Stimulated activated CD4-positive, alpha-beta T cell treated with anti-CD3 and anti-CD28 coated beads, Interleukin-2, amount 100 ng/mL, for 48 hours (primary cell): ENCODE results near the gene PSMA1.

Experiments
- DNase-seq, 2 donors: peaks; one replicate each; pipeline ENCODE4 v3.0.0-alpha.2; 2020

PSMA1 gene

DNA sequence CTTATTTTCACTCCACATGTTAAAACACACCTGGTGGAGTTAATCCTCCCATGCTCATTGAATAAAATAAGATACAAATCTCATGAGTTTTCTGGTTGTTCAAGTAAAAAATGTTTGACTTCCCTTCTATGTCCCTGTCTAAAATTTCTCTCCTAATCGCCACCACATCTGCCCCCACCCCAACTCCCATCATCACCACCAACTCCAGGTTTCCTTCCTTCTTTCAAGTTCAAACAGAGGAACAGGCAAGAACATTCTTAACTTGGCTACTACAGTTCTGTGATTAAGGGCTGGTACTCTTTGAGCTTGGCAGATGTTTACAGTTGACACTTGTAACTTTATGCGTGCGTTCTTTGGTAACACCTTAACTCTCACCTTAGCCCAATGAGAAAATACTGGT lies 9.1 kb upstream of the PSMA1 start:
- no peak for DNase-seq

DNA sequence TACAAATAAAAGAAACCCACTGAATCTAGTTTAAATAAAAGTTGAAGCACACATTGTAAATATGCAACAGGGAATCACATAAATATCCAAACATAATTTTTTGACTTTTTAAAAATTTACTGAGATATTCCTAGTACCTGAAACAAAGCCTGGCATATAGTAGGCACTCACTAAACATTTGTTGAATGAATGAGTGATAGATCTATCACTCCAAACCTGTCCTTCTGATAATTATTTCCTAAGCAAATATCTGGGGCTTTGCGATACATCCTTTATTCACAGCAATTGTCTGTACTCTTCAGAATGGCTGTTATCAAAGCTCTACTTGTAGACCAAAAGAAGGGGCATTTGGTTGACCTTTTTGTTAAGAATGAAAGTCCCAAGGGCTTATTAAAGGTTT lies 2.6 kb upstream of the PSMA1 start:
- no peak for DNase-seq

DNA sequence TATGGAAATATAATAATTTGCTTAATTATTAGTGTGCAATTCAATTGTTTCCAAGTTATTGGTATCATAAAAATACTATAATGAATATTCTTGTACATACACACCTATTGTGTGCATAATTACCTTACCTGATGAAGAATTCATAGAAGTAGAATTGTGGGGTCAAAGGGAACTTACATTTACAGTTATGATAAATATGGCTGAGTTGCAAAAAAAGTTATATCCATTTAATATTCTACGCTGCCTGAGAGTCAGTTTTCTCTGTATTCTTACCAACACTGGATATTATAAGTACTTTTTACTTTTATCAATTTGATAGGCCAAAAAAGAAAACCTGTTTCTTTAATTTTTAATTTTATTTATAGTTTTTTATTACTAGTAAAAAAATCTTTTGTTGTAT lies 2.1 kb upstream of the PSMA1 start:
- DNase-seq, result no peak

DNA sequence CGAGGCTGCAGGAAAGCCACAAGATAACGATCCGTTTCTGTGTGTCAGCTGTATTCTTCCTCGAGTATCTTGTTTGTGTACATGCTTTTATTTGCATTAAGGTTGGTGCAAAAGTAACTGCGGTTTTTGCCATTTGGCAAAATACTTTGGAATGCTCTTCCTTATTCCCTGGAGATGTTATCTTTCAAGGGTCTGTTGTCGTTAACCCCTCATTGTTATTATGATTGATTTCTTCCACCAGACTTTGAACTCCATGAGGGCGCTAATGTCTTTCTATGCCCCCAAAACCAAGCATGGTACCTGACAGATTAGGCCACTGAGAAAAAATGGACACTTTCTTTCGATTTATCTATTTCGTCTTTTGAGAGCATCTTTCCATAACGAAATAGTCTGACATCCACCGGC lies 563 bp upstream of the PSMA1 start:
- no peak for DNase-seq

DNA sequence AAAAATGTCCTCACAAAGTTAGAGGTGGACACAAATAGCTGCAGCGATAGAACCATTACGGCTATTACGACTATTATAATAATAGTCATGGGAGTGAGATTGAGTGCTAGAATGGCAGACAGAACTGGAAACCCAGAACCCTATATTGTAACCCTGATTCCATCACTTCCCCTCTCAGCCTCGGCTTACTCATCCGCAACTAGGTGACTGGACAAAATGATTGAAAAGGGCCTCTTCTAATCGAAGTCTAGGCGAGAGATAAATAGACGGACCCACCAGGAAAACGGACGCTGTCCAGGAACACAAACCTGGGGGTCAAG lies 629 bp downstream of the PSMA1 start:
- DNase-seq, result no peak

DNA sequence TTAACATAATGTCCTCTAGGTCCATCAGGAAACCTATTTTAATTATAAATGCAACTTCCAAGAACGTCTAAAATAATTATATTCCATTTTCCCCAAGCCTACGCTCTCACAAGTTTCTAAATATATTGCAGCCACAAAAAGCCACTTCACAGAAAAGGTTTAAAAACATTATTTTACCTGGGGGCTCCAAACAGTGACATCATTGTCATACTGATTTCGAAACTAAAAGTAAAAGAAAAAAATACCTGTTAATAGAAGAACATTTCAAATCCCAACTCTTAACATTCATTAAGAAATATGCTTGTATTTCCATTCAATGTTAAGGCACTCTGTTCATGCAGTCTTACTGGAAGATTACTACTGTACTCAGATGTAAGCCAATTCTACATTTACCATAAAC lies 1.4 kb downstream of the PSMA1 start:
- DNase-seq, result no peak

DNA sequence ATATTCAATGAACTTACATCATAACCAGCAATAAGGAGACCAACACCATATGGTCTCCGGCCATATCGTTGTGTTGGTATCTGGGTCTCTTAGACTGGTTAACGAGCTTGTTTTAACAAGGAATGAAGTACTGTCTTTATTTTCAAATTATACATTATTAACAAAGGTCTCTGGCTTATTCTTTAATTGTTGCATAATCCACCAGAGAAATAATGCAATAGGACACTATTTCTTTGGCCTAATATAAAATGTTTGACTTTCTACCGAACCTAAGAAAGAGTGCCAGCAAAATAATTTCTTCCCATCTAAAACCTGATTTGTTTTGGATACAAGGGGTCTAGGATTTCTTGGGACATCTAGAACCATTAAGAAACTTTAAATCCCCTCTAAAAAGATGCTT lies 6.4 kb downstream of the PSMA1 start:
- DNase-seq, result no peak

DNA sequence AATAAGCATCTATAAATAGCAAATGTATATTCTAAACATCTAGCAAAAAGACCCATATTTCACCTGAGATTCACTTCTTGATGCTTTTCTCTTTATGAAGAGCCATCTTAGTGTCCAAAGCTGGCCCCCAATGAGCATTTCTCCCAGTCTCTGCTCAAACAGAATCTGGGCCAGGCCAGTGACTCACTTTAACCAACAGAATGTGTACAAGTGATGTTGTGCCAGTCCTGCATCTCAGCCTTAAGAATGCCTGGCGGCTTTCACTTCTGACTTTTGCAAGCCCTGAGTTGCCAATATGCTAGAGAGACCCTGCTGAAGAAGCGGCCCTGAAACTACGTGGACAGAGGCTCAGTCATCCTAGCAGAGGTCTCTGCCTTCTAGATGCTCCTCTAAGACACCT lies 13.7 kb downstream of the PSMA1 start:
- no peak for DNase-seq

DNA sequence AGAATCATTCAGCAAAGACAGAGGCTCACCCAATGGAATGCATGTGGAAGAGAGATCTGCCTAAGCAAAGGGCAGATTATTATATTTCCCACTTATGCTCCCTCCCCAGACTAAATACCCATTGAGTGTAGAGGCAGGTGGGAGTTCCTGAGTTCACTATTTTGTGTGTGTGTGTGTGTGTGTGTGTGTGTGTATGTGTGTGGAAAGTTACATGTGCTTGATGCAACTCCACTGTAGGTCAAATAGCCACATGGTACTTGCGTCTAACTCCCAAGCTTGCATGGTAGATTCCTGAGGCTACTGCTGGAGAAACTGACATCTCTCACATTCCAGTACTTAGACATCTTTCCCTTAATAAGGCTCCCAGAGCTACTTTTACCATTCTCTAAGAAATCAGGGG lies 17.2 kb downstream of the PSMA1 start:
- no peak for DNase-seq

DNA sequence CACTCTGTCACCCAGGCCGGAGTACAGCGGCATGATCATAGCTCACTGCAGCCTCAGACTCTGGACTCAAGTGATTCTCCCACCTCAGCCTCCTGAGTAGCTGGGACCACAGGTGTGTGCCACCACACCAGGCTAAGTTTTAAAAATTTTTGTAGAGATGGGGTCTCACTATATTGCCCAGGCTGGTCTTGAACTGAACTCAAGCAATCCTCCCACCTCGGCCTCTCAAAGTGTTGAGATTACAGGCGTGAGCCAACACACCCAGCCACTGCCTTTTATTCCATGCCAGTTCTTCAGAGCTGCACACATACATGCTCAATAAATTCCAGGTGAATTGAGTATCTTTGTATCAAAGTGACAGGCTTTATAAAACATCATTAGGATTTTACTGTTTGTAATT lies 18.1 kb downstream of the PSMA1 start:
- no peak for DNase-seq

DNA sequence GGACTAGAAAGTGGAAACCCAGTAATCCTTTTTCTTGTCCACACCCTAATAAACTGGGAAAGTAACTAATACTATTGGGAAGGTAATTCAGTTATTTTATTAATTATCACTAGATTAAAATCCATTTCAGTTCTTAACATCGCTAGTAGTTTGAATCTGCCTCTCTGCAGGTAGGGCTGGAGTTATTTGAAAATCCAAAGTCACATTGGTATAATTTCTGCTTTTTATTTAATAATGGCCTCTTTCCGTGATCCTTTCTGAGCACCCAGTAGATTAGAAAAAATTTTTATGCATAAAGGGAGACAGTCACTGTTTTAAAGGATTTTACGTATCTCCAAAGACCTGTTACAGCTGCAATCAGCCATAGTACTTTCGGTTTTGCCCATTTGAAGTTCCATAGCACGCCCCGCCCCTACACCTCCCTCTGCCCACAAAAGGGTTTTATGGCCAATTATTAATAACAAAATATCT lies 20.0 kb downstream of the PSMA1 start:
- DNase-seq, result peak; percentile 16 to 27

DNA sequence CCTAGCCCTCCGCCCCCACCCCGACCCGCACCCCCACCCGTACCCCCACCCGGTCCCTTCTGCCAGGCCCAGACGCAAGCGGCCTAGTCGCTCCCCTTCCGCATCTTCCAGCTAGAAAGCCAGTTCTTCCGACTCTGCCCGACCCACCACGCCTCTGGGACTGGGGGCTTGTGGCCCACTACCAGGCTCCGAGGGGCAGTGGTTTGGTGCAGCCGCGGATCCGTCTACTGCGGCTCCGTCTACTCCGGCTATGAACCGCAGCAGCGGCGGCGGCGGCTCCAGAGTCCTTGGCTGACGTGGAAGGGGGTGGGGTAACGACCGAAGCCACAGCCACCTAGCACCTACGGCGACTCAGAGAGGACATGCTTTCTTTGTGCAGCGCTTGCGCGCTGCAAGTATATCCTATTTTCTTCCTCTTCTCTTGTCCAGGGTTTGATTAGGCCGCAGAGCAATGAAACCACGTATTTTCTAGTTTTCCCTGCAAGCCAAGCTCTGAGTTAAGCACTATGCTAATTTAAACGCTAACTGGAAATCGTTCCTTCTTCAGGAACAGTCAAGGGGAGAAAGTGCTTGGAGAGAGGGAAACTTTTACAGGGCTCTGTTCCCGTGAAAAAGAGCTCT lies 20.5 kb downstream of the PSMA1 start, which contains the start of gene COPB1:
Gene COPB1 (minus strand): TSS at position 252 of the 621 bp plus-strand sequence. CDS start 883 bp downstream, outside the sequence.
- DNase-seq, result peak; percentile 84

DNA sequence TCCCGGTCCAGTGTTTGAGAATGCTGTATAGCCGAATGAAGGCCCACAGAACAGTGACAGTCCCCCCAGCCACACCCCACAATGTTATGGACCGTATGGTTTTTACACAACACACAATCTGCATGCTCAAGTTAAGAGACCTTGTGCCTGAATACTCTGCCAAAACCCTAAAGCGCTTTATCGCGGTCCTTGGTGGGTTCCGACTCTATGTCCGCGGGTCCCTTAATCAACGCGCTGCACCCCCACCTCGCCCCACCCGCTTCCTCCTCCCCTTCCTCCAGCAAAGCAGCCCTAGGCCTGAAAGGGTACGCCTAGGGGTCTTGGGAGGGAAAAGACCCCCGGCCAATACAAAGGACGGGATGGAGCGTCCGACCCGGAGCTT lies 21.0 kb downstream of the PSMA1 start:
- DNase-seq, result peak in 1 of 2 donors; percentile 32

DNA sequence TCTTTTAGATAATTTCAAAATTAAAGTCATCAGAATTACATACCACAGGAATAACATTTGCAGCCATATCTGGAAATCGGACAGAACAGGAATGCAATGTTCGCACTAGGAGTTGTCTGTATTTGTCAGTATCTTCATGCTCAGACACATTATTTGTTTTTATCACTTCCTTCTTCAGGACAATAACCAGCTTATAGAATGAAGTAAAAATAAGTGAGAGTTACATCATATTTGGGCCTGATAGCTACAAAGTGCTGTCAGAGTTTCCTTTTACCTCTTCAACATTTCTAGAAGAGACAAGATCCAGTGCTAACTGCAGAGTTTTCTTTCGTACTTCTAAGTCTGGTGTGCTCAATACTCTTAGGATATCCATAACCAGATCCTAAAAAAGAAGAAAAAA lies 39.5 kb downstream of the PSMA1 start:
- no peak for DNase-seq

DNA sequence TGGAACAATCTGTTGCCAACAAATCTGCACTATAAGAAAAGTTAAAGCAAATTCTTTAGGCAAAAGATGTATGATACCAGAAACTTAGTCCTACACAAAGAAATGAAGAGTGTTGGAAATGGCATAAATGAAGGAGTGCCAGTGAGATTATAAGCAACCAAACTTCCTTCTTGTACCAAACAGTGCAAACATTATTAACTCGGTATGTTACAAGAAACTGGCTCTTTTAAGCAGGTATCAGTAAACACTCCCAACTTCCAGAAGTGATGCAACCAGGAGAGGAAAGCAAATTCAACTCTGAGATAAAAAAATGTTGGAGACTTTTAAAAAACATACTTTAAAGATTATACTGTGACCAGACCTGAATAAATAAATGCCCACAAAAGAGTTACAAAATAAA lies 49.1 kb downstream of the PSMA1 start:
- no peak for DNase-seq

DNA sequence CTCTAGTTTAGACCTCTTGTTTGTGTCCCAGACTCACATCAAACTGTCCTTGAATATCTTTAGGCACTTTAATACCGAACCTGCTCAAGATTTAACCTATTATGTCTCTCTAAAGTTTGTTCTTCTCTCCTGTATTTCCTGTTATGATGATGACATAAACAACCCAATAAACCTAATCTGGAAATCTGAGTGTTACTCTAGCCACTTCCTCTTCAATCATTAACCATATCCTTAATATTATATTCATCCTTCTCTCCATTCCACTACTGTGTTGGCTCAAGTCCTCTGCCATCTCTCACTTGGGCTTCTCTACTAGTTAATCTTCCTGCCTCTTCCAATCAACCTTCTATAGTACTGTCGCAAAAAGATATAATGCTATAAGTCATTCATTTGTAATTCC lies 56.6 kb downstream of the PSMA1 start:
- no peak for DNase-seq

DNA sequence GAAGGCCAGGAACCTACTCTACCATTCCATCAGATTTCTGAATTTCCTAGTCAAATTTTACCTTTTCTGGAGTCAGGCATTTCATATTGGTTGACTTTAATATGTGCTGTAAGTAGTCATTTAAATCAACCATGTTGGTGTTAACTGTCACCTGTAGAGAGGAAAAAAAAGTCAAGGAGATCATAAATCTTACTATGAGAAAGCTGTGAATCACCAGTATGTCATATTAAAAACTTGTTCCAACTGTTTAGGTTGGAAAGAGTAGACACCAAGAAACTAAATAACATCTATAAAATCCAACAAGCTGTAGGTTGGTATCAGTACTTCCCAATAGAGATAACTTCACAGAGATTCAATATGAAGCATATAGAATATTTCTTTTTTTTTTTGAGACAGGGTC lies 60.0 kb downstream of the PSMA1 start:
- DNase-seq, result no peak

DNA sequence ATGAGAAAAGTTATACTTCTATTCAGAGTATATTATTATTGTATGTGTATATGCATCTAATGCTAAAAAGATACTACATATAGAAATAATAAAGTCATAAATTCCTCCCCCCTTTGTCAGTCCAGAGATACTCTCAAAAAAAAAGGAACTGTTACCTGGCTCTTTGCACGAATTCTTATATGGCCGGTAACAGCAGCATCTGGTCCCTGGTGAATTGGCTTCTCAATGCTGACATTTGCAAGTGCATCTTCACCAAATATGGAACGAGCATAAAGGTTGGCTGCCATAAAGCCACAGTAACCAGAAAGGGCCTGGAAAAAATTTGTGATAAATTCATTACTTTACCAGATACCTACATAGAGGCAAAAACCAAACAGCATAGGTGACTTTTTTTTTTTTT lies 61.8 kb downstream of the PSMA1 start:
- no peak for DNase-seq

DNA sequence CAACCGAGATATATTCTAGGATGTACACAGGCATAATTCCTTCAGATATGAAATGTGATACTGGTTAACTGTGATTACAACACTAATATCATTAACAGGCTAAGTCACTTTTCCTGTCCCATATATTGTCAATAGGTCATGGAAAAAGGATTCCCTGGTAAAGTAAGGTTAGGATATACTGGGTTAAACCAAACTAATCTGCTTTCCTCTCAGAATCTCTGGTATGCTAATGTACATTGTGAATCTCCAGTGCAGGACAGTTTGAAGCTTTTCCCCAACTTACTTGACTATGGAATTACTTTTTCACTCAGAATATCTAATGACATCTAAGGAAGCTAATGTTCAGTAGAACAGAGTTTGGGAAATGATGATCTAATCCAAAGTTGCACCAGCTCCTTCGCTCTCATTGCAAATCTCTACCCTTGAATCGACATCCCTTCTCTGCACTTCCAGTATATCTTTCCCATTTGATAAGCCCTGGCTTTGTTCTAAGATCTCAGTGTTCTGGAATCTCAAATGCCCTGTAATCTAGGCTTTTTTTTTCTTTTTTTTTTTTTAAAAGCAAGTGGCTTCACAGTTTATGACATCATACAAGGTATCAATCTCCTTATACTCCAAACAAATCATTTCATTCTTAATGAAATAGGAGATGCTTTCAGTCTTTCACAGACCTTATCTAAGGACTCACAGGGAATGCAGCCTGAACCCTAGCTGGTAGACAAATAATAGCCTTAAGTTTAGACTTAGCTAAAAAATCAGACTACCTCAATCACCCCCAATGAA lies 64.3 kb downstream of the PSMA1 start:
- no peak for DNase-seq
